HG03045 (cell line): ENCODE results near the gene DHRS12.

Experiments used
- ATAC-seq: cut with Tn5 transposase; IDR thresholded peaks from one replicate; pipeline ENCODE4 v1.9.1; 2021; ENCODE audit warnings: mild to moderate bottlenecking, moderate library complexity; ENCODE audit not compliant: unreplicated experiment

Gene DHRS12

GRCh38 chr13:51730927-51731326, 73.0 kb downstream of the DHRS12 start:
- no peak for ATAC-seq

- ATAC-seq, result no peak
Measured at GRCh38 chr13:51729866-51730553, 74.0 kb downstream of the DHRS12 start.

- no peak for ATAC-seq
Measured at GRCh38 chr13:51728972-51729371, 75.0 kb downstream of the DHRS12 start.

- no peak for ATAC-seq
Measured at GRCh38 chr13:51728275-51728673, 75.7 kb downstream of the DHRS12 start.

GRCh38 chr13:51727634-51728274, 76.2 kb downstream of the DHRS12 start:
- ATAC-seq, result no peak

- no peak for ATAC-seq
Measured at GRCh38 chr13:51726446-51727193, 77.3 kb downstream of the DHRS12 start.

GRCh38 chr13:51724721-51725120, 79.2 kb downstream of the DHRS12 start:
- ATAC-seq, result no peak

- no peak for ATAC-seq
Measured at GRCh38 chr13:51723529-51723928, 80.4 kb downstream of the DHRS12 start.

GRCh38 chr13:51721496-51721895, 82.5 kb downstream of the DHRS12 start:
- peak; percentile 84 for ATAC-seq

- ATAC-seq, result no peak
Measured at GRCh38 chr13:51719394-51719793, 84.6 kb downstream of the DHRS12 start.
